HG03066 (cell line): ENCODE data around the gene LRTM2.
"Not testable (repeated sequence)": the region's sequence is repeated elsewhere in the genome, so short reads cannot be mapped to it uniquely, and the experiment has no call there.

Experiments
- ATAC-seq: cut with Tn5 transposase; IDR thresholded peaks from one replicate; pipeline ENCODE4 v1.9.1; 2021; ENCODE audit warnings: low read depth; ENCODE audit not compliant: unreplicated experiment

Gene LRTM2

DNA sequence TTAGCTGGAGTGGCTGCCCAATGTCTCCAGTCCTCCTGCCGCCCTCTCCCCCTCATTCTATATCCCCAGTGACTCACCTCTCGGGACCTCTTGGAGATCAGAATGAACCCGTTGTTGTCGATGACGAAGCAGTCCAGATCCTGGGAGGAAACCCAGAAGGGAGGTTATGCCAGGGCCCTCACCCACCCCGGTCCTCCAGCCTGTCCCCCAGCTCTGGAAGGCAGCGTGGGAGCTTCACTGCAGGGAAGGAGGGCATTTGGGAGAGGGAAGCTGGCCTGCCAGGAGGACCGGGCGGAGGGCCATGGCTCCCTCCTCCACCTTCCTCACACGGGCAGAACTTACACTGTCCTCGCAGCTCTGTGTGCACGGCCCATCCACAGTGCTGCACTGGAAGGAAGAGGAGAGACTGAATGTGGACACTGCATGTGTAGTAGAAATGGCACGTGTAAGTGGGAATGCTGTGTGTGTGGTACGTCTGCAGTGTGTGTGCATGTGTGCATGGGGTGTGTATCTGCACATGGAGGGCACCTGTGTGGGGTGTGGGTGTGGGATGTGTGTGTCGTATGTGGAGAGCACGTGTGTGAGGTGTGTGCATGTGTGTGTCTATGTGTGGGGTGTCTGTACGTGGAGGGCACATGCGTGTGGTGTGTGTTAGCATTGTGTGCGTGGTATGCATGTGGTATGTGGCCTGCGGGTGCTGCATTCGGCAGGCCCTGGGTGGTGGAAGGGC lies 10.0 kb upstream of the LRTM2 start:
- no peak for ATAC-seq

DNA sequence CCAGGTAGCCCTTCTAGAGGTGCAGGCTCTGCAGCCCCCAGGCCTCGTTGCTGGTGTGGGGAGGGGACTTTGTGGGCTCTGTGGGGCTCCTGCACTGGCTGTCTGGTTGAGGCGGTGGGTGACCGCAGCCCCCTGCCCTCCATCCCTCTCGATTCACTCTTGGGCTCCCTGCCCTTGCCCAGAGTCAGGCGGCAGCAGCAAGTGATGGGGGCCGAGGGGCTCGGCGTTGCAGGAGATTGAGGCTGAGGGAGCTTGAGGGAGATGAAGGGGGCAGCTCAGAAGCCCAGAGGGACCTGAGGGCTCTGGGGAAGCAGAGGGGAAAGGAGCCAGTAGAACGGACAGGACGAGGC lies 9.5 kb upstream of the LRTM2 start:
- ATAC-seq = no peak

DNA sequence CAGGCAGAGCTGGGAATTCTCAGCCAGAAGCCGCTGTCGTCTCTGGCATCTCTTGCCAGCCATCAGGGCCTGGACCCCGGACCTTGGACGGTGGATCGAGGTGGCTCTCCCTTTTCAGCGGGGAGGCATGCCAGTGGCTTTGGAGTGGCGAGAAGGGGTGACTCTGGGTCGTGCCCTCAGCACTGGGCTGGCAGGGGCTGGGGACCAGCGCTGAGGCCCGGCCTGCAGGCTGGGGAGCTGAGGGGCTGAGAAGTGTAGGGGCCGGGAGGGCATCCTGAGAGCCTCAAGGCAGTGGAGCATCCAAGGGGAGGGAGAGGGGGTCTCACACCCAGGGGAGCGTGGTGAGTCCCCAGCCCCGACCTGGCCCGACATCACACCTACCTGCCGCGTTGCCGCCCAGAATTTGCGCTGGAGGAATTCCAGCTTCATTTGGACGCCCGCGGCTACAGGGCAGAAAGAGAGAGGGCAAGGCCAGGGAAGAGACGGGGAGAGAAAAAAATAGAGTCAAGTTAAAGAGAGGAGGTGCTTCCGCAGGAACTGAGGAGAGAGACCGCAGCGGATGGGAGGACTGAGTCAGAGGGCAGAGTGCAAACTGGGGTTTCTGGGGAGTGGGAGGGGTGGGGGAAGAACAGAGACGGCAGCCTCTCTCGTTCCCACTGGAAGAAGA lies 9.0 kb upstream of the LRTM2 start:
- no peak for ATAC-seq

DNA sequence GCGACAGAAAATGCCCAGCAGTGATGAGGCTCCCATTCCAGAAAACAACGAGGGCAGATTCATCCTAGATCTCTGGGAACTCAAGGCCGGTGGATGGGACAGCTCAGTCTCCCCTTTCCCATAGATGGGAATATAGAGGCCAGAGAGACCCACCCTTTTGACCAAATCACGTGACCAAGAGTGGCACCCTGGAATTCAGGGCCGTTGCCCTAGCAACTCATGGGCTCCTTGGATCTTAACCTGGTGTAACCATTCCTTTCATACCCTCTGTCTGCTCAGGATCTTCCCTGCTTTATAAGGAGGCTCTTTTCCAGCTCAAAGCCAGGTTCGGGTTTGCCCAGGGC lies 8.4 kb upstream of the LRTM2 start:
- ATAC-seq = no peak

DNA sequence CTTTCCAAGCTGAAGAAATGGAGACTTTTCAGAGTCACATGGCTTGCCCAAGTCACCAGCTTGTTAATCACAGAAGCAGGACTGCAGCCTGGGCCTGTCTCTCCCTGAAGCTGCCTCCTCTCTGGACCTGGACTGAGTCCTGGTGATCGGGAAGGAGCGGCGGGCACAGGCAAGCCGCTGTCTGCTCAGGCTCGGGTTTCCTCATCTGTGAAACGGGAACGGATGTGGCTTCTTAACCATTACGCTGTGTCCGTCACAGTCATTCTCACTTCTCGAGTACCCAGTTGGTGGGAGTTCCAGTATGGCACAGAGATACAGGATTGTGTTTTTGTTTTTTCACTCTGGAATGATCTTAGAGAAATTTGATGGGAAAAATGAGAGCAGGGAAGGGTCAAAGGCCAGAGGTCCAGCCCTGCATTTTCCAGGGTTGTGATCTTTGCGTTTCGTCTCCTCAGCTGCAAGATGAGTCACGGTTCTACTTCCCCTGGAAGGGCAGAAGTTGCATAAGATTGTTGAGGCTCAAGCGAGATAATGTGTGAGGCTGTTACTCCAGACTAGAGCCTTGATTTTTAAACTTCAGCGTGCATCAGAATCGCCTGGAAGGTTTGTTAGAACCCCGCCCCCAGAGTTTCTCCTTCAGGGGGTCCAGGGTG lies 7.6 kb upstream of the LRTM2 start:
- ATAC-seq = no peak

DNA sequence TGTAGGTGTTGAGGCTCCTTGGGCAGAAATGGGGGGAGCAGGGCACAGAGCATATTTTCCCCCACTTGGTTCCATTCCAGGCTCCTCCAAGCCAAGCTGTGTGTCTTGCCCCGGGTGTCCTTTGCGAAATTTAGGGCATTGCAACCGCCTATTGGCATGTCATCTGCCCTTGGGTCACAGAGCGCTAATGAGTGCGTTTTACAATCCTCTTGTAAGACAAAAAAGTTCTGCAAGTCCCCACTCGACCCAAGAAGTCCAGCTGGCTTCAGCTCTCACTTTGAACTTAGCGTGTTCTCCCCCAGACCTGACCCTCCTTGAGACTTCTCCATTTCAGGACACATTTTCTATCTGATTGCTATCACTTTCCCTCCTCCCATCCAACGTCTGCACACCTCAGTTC lies 6.1 kb upstream of the LRTM2 start:
- ATAC-seq = no peak

DNA sequence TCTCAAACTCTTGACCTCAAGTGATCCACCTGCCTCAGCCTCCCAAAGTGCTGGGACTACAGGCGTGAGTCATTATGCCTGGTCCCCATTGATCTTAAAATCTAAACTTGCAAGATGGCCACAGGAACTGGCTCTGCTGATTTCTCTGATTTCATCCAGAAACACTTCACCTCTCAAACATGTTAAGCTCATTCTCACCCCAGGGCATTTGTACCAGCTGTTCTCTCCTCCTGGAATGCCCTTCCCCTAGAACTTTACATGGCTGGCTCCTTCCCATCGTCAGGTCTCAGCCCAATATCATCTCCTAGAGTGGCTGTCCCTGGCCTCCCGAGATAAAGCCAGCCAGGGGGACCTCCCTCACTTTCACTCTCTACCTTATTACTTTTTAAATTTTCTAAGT lies 5.3 kb upstream of the LRTM2 start:
- no peak for ATAC-seq

DNA sequence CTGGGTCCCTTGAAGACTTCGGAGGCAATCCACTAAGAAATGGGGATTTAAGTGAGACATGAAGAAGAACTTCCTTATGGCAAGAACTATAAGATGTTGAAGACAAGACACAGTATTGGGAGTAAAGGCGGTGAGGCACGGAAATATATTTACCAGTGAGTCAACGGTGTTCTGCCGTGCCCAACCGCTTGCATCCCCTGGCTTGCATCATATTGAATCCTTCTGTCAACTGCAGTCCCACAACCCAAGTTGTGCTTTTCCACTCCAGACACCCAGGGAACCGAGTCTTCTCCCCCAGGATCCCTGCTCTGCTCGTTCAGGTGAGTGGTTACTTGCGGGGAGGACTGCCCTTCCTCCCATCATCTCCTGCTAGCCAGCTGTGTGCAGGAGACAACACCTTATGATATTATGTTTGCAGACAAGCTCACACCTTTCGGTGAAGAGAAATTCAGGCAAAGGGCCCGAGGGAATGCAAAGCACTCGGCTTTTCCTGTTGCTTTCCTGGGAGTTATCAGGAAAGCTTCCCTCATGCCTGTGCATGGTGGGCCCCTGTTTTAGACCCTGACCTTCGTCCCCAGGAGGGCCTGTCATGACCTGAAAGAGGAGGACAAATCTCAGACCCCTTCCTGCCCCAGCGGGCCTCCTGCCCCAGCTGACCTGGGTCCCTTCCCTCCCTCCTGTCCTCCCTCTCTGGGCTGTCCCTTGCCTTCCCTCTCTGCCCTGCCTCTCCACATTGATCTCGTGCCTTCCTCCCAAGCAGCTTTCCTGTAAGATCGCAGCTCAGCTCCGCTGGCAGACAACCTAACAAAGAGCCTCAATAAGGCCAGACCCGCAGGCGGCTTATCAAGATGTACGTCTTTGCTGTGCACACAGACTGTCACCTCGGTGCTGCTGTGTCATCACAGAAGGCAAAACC lies 4.3 kb upstream of the LRTM2 start:
- no peak for ATAC-seq

DNA sequence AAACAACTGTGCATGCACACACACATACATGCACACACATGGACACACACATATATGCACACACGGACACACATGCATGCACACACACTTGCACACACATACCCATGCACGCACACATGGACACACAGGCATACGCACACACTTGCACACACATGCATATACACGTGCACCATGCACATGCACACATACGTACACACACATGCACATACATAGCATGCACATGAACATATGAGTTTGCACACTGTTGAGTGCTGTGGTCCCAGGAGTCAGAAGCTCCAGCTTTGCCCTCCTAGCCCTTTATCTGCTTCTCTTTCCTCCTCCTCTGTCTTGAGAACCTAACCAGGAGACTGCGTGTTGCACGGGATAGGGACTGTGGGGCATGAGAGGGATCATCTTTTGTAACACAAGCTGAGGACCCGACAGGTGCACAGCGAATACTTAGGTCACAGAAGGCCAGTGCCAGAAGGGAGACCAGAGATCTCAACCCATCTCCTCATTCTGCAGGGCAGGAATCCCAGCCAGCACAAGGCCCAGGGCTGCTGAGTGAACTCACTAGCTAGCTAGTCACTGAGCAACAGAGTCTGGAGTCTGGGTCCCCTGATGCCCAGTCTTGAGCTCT lies 3.5 kb upstream of the LRTM2 start:
- ATAC-seq = no peak

DNA sequence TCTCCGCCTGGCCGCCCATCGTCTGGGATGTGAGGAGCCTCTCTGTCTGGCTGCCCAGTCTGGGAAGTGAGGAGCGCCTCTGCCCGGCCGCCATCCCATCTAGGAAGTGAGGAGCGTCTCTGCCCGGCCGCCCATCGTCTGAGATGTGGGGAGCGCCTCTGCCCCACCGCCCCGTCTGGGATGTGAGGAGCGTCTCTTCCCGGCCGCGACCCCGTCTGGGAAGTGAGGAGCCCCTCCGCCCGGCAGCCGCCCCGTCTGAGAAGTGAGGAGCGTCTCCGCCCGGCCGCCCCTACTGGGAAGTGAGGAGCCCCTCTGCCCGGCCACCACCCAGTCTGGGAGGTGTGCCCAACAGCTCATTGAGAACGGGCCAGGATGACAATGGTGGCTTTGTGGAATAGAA lies 2.4 kb upstream of the LRTM2 start:
- ATAC-seq = not testable (repeated sequence)

DNA sequence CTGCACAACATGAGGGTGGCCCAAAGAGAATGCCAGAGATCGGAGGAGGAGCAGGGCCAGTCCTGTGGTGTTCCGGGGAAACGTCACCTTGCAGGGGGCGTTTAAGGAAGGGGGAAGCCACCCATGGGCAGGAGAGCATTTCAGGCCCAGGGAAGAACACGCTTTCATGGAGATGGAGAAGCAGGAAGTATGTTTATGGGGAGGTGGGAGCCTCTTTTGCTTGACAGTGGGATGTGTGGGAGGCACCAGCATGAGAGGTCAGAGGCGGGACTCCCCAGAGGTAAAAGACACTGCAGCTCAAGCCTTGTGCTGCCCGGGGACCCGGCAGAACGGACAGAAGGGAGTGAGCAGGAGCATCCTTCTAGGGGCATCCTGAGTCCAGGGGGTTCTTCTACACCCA lies 1.3 kb upstream of the LRTM2 start:
- ATAC-seq = no peak

DNA sequence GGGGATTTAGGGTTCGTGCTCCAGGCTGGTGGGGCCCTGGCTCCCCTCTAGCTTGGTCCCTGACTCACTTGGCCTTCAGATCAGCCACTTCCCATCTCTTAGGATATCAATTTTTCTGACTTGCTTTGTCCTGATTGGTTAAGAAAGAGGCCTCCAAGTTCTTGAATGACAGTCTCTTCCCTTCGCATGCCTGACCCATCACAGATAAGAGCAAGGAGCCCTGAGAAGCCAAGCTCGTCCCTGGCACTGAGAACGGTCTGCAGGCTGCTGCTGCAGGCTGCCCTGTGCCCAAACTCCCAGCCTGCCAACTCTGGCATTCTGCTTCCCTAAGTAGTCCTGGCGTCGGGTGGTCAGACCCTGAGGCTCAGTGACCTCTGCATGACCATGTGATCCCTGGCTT lies 794 bp upstream of the LRTM2 start:
- ATAC-seq = no peak

DNA sequence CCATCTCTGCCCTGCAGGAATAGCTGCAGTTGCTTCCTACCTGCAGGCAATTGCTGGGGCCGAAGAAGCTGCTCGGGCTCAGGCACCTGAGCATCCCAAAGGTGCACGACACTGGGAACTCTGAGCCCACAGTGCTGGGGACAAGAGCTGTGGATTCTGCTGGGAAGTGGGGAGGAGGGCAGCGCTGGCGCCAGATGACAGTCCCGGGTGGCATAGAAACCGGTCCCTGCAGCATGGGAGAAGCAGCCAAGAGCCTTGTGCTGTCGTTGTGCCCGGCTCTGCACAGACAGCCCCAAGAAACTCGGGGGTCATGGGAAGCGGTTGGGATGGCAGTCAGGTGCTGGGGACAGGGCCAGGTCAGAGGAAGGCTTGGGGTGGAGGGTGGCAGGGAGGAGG lies 529 bp downstream of the LRTM2 start:
- ATAC-seq = no peak

DNA sequence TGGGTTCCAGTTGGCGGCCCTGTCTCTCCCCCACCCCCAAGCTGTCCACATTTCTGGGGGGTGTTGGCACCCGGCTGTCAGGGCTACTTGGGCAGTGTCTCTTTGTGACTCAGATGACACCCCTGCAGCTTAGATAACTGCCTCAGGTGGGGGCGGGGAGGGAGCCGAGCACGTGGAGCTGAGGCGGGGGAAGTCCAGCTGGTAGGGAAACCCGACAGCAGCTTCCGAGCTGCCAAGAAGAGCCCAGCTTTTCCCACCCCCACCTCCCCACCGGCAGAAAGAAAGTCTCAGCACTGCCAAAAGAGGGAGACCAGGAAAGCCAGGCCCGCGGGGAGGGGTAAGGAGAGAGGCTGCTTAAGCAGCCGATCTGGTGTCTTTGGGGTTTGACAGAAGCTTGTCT lies 1.4 kb downstream of the LRTM2 start:
- no peak for ATAC-seq

DNA sequence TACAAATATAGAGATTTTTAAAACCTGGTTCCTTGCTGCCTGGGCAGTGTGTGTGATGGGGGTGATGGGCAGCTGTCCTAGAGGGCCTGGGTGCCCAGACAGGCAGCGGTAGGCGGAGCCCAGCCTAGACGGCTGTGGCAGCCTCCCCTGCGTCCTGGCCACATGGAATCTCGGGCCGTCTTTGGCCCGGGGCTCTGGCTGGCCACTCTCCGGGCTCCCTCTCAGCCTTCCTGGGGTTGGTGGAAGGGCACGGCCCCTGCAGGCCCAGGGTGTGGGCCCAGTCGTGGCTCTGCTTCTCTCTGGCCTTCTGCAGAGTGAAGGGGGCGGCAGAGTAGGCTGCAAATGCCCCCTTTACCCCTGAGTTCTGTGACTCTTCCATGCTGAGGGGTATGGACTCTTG lies 2.3 kb downstream of the LRTM2 start:
- no peak for ATAC-seq

DNA sequence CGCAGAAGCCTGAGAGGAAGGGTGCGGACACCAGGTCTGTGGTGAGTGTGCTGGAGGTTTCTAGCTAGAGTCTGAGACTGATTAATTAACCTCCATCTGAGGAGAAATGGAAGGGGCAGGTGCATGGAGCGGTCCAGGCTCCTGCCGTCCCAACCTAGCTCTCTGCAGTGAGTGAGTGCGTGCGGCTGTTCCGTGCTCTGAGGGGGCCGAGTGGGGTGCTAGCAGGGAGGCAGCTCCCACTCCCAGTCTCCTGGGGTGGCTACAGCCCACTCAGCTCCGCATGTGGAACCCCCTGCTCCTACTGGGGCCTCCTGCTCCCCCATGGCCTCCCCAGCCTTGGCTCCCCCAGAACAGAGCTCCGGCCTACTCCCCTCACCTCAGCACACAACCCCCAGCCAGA lies 2.9 kb downstream of the LRTM2 start:
- no peak for ATAC-seq

DNA sequence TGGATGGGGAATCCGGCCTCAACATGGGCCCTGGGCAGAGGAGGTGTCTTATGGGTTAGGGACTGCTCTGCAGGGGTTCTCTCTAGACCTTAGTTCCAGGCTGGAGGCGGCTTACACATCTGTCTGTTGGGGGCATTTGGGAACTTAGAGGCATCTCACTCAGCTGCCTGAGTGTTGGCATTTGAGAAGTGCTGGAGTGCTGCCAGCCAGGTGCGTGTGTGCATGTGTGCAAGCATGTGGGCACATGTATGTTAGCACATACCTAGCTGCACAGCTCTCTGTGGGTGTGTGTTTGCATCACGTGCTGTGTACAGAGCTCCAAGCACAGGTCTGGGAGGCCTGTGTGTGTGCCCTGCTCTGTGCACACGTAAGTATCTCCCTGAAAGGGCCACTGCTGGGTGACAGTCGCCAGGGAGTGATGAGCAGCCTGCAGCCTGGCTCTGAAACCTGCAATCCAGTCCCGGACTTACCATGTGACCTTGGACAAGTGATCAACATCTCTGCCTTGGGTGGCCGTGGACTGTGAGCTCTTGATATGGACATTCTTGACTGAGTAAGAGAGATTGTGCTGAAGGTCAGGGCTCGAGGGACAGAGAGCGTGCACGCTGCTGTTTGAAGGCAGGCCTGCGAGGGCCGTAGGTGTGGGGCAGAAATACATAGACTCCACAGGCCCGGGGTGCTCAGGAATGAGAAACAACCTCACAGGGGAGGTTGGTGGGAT lies 5.2 kb downstream of the LRTM2 start:
- no peak for ATAC-seq

DNA sequence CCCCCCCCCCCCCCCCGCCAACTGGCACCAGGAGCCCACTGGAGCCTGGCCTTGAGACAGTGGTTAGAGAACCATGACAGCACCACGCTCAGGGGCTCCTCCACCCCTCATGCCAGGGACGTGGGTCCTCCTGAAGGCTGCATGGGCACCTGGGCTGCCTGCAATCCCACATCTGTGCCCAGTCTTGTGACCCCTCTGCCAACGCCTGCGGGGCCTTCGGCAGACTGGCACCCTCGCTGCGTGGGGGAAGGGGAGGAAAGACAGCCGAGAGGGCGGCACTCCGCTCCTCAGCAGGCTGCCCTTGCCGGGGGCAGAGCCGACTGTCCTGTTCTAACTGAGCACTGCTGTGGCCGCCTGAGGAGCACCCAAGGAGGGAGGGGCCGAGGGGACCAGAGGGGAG lies 6.0 kb downstream of the LRTM2 start:
- ATAC-seq = no peak

DNA sequence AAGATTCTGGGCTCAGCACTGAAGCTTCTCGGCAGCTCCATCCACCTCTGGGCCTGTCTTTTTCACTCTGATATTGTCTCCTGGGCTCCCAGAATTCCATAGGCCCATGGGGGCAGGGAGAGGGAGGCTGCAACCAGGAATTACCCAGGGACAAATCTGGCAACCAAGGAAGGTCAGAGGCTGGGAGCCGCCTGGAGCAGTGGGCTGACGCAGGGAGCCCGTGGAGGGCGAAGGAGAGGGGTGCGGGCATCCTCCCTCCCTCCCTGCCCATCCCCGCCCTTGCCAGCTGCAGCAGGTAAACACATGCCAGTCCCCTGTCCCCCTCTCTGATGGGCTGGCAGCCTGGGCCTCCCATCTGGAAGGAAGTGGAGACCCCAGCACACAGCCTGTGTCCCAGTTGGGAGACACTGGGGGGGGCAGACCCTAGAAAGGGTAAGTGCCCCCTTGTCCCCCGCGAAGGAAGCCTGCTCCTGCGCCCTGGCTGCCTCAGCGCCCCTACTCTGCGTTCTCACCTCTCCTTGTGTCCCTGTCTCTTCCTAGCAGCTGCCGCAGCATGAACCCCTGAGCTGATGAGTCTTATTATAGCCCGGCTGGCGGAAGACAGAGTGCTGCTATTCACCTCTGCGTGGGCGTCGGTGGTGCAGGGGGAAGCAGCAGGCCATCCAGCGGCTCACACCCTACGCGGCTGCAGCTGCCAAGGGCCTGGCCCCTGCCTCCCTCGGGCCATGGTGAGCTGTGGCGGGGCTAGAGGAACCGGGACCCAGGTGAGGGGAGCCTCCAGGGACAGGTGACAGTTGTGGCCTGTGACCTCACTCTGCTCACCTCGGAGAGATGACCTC lies 6.7 kb downstream of the LRTM2 start:
- ATAC-seq = no peak
